SK-N-SH treated with all-trans-retinoic acid at 6 μM for 48 hours (cell line): ENCODE results near the gene COX20.
"Not testable (repeated sequence)": the region's sequence is repeated elsewhere in the genome, so short reads cannot be mapped to it uniquely, and the experiment has no call there.

Experiments
- ATAC-seq: fragments of 200-7000 bp; cut with Tn5 transposase; 3 replicates; pipeline ENCODE4 v1.9.1; 2020; ENCODE audit warnings: mild to moderate bottlenecking, moderate library complexity
- BACH2 ChIP-seq: fragments of 250-450 bp; sonication (Bioruptor Pico); IDR thresholded peaks from 2 replicates; pipeline ENCODE4 v1.9.0; 2021; ENCODE audit warnings: mild to moderate bottlenecking, borderline replicate concordance
- CSDC2 ChIP-seq: fragments of 250-450 bp; sonication (Bioruptor Pico); IDR thresholded peaks from 2 replicates; pipeline ENCODE4 v1.5.0; 2020; ENCODE audit warnings: mild to moderate bottlenecking, moderate library complexity
- CSRNP3 ChIP-seq: fragments of 250-450 bp; sonication (Bioruptor Pico); IDR thresholded peaks from 2 replicates; pipeline ENCODE4 v1.5.1; 2021; ENCODE audit warnings: mild to moderate bottlenecking, moderate library complexity
- GLIS3 ChIP-seq: fragments of 250-450 bp; sonication (Bioruptor Pico); IDR thresholded peaks from 2 replicates; pipeline ENCODE4 v1.5.0; 2020; ENCODE audit warnings: mild to moderate bottlenecking, moderate library complexity
- OSR1 ChIP-seq: fragments of 250-450 bp; sonication (Bioruptor Pico); IDR thresholded peaks from 2 replicates; pipeline ENCODE4 v1.8.0; 2022; ENCODE audit warnings: moderate library complexity, mild to moderate bottlenecking, inconsistent platforms
- POU6F1 ChIP-seq: fragments of 250-450 bp; sonication (Bioruptor Pico); IDR thresholded peaks from 2 replicates; pipeline ENCODE4 v1.8.0; 2021; ENCODE audit warnings: low read depth, mild to moderate bottlenecking, moderate library complexity, borderline replicate concordance
- PPARA ChIP-seq: fragments of 250-450 bp; sonication (Bioruptor Pico); IDR thresholded peaks from 2 replicates; pipeline ENCODE4 v1.5.0; 2020; ENCODE audit warnings: mild to moderate bottlenecking, borderline replicate concordance
- TCF4 ChIP-seq: fragments of 250-450 bp; sonication (Bioruptor Pico); IDR thresholded peaks from 2 replicates; pipeline ENCODE4 v1.8.0; 2021; ENCODE audit warnings: mild to moderate bottlenecking, moderate library complexity, borderline replicate concordance
- TOX ChIP-seq: fragments of 250-450 bp; sonication (Bioruptor Pico); IDR thresholded peaks from 2 replicates; pipeline ENCODE4 v1.8.0; 2021; ENCODE audit warnings: mild to moderate bottlenecking, moderate library complexity, borderline replicate concordance
- ZC3H10 ChIP-seq: fragments of 250-450 bp; sonication (Bioruptor Pico); IDR thresholded peaks from 2 replicates; pipeline ENCODE4 v1.5.1; 2021; ENCODE audit warnings: mild to moderate bottlenecking, moderate library complexity
- ZFP3 ChIP-seq: fragments of 250-450 bp; sonication (Bioruptor Pico); IDR thresholded peaks from 2 replicates; pipeline ENCODE4 v1.5.0; 2020; ENCODE audit warnings: mild to moderate bottlenecking, moderate library complexity
- ZFP30 ChIP-seq: fragments of 450-650 bp; formaldehyde crosslinking; IDR thresholded peaks from 2 replicates; pipeline ENCODE4 v1.5.0; 2022; ENCODE audit warnings: mild to moderate bottlenecking, moderate library complexity
- ZNF565 ChIP-seq: fragments of 450-650 bp; formaldehyde crosslinking; conservative IDR thresholded peaks from 2 replicates; pipeline ENCODE4 v1.5.0; 2020; ENCODE audit warnings: low read depth, mild to moderate bottlenecking, moderate library complexity
- ZNF70 ChIP-seq: fragments of 450-650 bp; formaldehyde crosslinking; IDR thresholded peaks from 2 replicates; pipeline ENCODE4 v1.5.0; 2020; ENCODE audit warnings: mild to moderate bottlenecking, moderate library complexity
- ZNF8 ChIP-seq: fragments of 450-650 bp; formaldehyde crosslinking; IDR thresholded peaks from 2 replicates; pipeline ENCODE4 v1.5.0; 2020; ENCODE audit warnings: mild to moderate bottlenecking, moderate library complexity
- TF ChIP-seq, protein P1 (sequence below): fragments of 250-450 bp; sonication (Bioruptor Pico); IDR thresholded peaks from 2 replicates; pipeline ENCODE4 v1.5.1; 2020; ENCODE audit warnings: low read depth, mild to moderate bottlenecking, moderate library complexity
- TF ChIP-seq, protein P2 (sequence below): fragments of 250-450 bp; sonication (Bioruptor Pico); IDR thresholded peaks from 2 replicates; pipeline ENCODE4 v1.8.0; 2020; ENCODE audit warnings: mild to moderate bottlenecking, moderate library complexity, borderline replicate concordance
- TF ChIP-seq, protein P3 (sequence below): fragments of 250-450 bp; sonication (Bioruptor Pico); IDR thresholded peaks from 2 replicates; pipeline ENCODE4 v1.5.0; 2020; ENCODE audit warnings: mild to moderate bottlenecking, moderate library complexity

The COX20 gene

DNA sequence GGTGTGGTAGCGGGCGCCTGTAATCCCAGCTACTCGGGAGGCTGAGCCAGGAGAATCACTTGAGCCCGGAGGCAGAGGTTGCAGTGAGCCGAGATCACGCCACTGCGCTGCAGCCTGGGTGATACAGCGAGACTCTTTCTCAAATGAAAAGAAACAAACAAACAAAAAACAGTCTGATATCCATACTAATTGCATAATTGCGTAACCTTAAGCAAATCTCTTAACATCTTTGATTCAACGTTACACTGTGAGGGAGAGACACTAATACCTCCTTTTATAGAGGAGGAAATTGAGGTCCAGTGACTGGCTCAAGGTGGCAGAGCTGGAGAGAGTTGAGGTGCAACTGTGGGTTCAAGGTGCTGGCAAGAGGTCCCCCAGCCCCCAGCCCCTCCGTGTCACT, 12.6 kb upstream of the COX20 start:
- no peak for TF ChIP-seq ZFP3
- no peak for TF ChIP-seq BACH2
- TF ChIP-seq ZFP30: no peak
- ATAC-seq: no peak

DNA sequence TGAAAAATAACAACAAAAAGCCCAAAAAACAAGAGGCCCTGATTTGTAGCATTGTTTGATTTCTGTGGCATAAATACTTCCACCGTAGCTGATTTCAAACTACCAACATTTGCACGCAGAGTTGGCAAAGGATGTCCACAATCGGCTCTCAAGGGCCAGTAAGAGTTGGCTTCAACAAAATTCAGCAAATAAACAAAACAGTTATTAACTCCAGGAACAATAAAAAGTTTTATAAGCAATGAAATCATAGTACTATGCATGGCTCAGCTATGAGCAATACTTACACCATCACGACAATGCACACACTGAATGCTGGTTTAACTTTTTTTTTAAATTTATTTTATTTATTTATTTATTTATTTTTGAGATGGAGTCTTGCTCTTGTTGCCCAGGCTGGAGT, 8.7 kb upstream of the COX20 start:
- no peak for ATAC-seq
- TF ChIP-seq ZNF565 (CRISPR knock-in tag) (no peak), POU6F1 (CRISPR knock-in tag) (no peak), CSDC2 (CRISPR knock-in tag) (no peak), PPARA (CRISPR knock-in tag) (no peak), GLIS3 (CRISPR knock-in tag) (no peak), TOX (CRISPR knock-in tag) (no peak), ZC3H10 (CRISPR knock-in tag) (no peak)
- TF ChIP-seq, protein P1, sequence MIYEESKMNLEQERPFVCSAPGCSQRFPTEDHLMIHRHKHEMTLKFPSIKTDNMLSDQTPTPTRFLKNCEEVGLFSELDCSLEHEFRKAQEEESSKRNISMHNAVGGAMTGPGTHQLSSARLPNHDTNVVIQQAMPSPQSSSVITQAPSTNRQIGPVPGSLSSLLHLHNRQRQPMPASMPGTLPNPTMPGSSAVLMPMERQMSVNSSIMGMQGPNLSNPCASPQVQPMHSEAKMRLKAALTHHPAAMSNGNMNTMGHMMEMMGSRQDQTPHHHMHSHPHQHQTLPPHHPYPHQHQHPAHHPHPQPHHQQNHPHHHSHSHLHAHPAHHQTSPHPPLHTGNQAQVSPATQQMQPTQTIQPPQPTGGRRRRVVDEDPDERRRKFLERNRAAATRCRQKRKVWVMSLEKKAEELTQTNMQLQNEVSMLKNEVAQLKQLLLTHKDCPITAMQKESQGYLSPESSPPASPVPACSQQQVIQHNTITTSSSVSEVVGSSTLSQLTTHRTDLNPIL (CRISPR knock-in tag): no peak

DNA sequence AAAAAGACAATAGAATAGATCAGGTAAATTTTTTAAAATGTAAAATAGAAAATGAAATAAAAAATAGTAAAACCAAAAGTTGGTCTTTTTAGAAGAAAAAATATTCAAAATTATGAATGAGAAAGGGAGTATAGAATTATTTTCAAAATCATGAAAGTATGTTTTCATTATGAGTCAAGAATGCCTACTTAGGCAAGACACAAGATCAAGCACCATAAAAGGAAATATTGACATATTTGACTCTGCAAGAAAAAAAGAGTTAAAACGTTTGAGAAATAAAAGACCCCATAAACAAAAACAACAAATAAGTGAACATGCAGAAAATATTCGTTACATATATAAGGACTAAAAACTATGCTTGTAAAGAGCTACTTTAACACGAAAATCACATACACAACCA, 4.8 kb upstream of the COX20 start:
- ATAC-seq: no peak
- TF ChIP-seq ZNF8 (CRISPR knock-in tag) (no peak), CSRNP3 (CRISPR knock-in tag) (no peak), BACH2 (no peak), ZNF565 (CRISPR knock-in tag) (no peak), TCF4 (CRISPR knock-in tag) (no peak), OSR1 (CRISPR knock-in tag) (no peak), ZC3H10 (CRISPR knock-in tag) (no peak), ZNF70 (CRISPR knock-in tag) (no peak), TOX (CRISPR knock-in tag) (no peak), ZFP3 (no peak)
- TF ChIP-seq, protein P1 (CRISPR knock-in tag): no peak
- TF ChIP-seq, protein P2, sequence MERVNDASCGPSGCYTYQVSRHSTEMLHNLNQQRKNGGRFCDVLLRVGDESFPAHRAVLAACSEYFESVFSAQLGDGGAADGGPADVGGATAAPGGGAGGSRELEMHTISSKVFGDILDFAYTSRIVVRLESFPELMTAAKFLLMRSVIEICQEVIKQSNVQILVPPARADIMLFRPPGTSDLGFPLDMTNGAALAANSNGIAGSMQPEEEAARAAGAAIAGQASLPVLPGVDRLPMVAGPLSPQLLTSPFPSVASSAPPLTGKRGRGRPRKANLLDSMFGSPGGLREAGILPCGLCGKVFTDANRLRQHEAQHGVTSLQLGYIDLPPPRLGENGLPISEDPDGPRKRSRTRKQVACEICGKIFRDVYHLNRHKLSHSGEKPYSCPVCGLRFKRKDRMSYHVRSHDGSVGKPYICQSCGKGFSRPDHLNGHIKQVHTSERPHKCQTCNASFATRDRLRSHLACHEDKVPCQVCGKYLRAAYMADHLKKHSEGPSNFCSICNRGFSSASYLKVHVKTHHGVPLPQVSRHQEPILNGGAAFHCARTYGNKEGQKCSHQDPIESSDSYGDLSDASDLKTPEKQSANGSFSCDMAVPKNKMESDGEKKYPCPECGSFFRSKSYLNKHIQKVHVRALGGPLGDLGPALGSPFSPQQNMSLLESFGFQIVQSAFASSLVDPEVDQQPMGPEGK (CRISPR knock-in tag): no peak
- TF ChIP-seq, protein P3, sequence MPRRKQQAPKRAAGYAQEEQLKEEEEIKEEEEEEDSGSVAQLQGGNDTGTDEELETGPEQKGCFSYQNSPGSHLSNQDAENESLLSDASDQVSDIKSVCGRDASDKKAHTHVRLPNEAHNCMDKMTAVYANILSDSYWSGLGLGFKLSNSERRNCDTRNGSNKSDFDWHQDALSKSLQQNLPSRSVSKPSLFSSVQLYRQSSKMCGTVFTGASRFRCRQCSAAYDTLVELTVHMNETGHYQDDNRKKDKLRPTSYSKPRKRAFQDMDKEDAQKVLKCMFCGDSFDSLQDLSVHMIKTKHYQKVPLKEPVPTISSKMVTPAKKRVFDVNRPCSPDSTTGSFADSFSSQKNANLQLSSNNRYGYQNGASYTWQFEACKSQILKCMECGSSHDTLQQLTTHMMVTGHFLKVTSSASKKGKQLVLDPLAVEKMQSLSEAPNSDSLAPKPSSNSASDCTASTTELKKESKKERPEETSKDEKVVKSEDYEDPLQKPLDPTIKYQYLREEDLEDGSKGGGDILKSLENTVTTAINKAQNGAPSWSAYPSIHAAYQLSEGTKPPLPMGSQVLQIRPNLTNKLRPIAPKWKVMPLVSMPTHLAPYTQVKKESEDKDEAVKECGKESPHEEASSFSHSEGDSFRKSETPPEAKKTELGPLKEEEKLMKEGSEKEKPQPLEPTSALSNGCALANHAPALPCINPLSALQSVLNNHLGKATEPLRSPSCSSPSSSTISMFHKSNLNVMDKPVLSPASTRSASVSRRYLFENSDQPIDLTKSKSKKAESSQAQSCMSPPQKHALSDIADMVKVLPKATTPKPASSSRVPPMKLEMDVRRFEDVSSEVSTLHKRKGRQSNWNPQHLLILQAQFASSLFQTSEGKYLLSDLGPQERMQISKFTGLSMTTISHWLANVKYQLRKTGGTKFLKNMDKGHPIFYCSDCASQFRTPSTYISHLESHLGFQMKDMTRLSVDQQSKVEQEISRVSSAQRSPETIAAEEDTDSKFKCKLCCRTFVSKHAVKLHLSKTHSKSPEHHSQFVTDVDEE: no peak

DNA sequence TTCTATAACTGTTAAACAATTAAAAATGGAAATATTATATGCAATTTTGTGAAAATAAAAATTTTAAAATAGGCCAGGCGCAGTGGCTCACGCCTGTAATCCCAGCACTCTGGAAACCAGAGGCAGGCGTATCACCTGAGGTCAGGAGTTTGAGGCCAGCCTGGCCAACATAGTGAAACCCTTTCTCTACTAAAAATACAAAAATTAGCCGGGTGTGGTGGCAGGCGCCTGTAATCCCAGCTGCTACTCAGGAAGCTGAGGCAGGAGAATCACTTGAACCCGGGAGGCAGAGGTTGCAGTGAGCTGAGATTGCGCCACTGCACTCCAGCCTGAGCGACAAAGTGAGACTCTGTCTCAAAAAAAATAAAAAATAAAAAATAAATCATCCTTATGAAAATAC, 2.2 kb upstream of the COX20 start:
- ATAC-seq: not testable (repeated sequence)
